Right cardiac atrium (tissue), 5 donors: Measurements from ENCODE around the gene BTBD6. TPM values are rescaled to one million over a fixed set of nuclear protein-coding genes. Genes with fewer than 3 reads are reported as not detected.
A peak's percentile ranks its signal among the peaks of the same experiment; 100 is the strongest.

Experiments
- ATAC-seq, 2 donors: fragments of 200-7000 bp; cut with Tn5 transposase; one replicate each; pipeline versions ENCODE4 v1.8.0 to v1.9.1; 2020; ENCODE audit warnings: moderate library complexity in 2 of 2, mild to moderate bottlenecking in 1 of 2
- DNase-seq, 3 donors: peaks; one replicate each; pipeline ENCODE4 v3.0.0-alpha.2; 2020
- H3K27ac ChIP-seq: one replicate; pipeline ENCODE4 v1.5.1; 2013; ENCODE audit warnings: mild to moderate bottlenecking, low read length, control low read depth, moderate library complexity
- H3K27me3 ChIP-seq: one replicate; pipeline ENCODE4 v1.6.1; 2013; ENCODE audit not compliant: control insufficient read depth, insufficient read depth
- H3K4me1 ChIP-seq: one replicate; pipeline ENCODE4 v1.6.1; 2013; ENCODE audit warnings: low read length; ENCODE audit not compliant: control insufficient read depth, insufficient read depth
- H3K4me3 ChIP-seq: one replicate; pipeline ENCODE4 v1.5.1; 2013; ENCODE audit warnings: low read length, control low read depth
- H3K9me3 ChIP-seq: one replicate; pipeline ENCODE4 v1.6.1; 2013; ENCODE audit warnings: low read length; ENCODE audit not compliant: control insufficient read depth
- WGBS: extraction: QIAGEN DNeasy Blood & Tissue Kit; methylation state at CpG from one replicate; pipeline ENCODE4 v1.1.7; 2013; 5-methylcytosine and 5-hydroxymethylcytosine counted together
- intact Hi-C, 4 donors: fragments of 100-400 bp; cut with DNase I; formaldehyde crosslinking; loops; one replicate each; pipeline versions ENCODE4 v1.11.0 to v1.14.0; 2022 to 2023
- polyA plus RNA-seq: library from polyadenylated mRNA; stranded (reverse); fragments of 200-250 nt; gene quantifications from one replicate; pipeline ENCODE4 v1.2.3, GENCODE V29; 2013
- total RNA-seq, 4 donors: library from RNA; stranded (reverse); fragmentation: NEBNext Ultra II Directional; extraction: Animal tissue kit (Norgen Biotek cat#: 25700); gene quantifications; one replicate each; pipeline ENCODE4 v1.2.1, GENCODE V29; 2021
- donor health status: healthy with polysubstance abuse.
- donor health status: DM: no; HTN: yes; CAD: no.
- donor health status: DM: no; HTN: no; CAD: no.
- donor health status: DM: no; HTN: yes; CAD: no; lungs with severe emphysema.
- donor health status: DM: yes; HTN: yes; CAD: no.

Gene BTBD6
- total and polyA plus RNA-seq, 5 donors = 28.1 to 42.2 (median 39.2) TPM

DNA sequence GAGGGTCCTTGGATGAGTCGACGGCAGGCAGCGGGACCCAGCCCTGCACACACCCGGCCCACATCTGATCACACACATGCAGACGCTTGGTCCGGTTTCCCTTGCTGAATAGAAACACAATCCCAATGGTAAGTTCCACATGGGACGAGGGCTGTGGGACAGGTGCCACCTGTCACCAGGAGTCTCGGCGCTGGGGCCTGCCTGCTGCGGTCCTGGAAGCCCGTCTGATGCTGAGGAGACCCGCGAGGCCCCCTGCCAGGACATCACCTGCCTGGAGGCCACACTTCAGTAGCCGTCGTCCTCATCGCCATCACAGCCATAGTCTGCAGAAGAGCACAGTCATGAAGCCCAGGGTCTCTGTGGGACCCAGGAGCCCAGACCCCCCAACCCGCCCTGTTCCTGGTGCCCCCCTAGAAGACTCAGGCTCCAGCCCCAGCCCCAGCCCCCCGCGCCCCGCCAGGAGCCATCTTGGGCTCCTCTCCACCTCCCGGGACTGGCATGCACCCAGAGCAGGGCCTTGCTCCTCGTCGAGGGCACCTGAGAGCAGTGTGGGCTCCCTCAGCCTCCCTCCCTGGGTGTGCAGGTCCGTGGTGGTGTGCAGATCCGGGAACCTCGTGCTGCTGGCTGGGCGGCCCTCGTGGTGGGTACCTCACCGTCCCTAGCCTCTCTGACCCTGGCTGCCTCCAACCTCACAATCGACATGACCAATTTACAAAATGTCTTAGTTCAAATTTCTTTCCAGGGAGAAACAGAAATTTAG lies 37.9 kb upstream of the BTBD6 start:
- ATAC-seq (no peak), DNase-seq (peak in 2 of 3 donors; percentile 32 to 44)
- WGBS = 93% methylated on average over 30 of the region's 30 CpGs
- Histone ChIP-seq H3K4me1 (peaks cover 2% of the 10 kb centered on the region), H3K9me3 (no peaks in the 10 kb centered on the region), H3K4me3 (no peak overlapping the region), H3K27me3 (no peaks in the 10 kb centered on the region), H3K27ac (no peak overlapping the region)
- intact Hi-C loops = no loop called here

DNA sequence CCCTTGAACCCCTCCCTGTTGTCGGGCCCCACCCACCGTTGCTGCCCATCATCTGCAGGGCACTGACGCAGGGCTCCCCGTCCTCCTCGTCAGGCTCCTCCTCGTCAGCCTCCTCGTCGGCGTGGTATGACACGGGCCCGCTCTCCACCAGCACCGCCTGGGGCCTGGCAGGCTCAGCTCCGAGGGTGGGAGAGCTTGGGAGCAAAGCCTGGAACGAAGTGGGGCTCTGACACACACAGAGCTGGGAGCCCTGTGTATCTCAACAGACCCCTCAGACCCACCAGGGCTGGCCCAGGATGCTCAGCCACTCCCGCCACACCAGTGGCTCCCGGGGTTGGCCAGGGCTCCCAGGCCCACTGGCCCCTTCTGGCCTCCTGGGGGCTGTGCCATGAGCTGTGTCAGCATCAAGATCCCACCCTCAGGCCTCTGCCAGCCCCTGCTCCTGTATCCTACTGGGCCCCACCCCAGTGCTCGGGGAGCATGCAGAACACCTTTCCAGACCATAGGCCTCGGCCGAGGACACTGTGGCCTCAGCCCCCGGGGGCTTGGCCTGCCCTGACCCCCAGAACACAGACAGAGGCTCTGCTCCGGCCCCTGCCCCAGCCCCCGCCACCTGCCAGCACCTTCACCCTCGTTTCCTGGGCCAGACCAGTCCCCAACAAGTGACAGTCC lies 37.1 kb upstream of the BTBD6 start:
- DNase-seq (peak in 1 of 3 donors; percentile 51), ATAC-seq (no peak)
- WGBS = 93% methylated on average over 23 of the region's 23 CpGs
- Histone ChIP-seq H3K27me3 (no peaks in the 10 kb centered on the region), H3K4me1 (peaks cover 2% of the 10 kb centered on the region), H3K27ac (no peak overlapping the region), H3K4me3 (no peak overlapping the region), H3K9me3 (no peaks in the 10 kb centered on the region)
- intact Hi-C loops = no loop called here

DNA sequence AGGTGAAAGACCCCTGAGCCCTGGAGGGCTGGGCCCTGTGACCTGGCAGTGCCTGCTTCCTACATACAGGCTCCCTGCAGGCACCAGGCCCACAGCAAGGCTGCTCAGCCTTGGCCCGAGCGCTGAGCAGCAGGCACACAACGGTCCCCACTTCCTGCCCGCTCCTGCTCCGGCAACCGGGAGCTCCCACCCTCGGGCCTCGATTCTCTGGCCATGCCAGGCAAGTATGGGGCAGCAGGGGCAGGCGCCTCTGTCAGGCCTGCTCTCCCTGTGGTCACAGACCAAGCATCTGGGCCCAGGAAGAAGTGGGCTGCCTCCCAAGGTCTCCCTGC lies 36.6 kb upstream of the BTBD6 start:
- 88% methylated on average over 9 of the region's 9 CpGs for WGBS
- Histone ChIP-seq H3K4me1 (peaks cover 2% of the 10 kb centered on the region), H3K4me3 (no peak overlapping the region), H3K27me3 (no peaks in the 10 kb centered on the region), H3K27ac (no peak overlapping the region), H3K9me3 (no peaks in the 10 kb centered on the region)
- DNase-seq (peak in 1 of 3 donors; percentile 21), ATAC-seq (no peak)
- intact Hi-C loops = no loop called here

DNA sequence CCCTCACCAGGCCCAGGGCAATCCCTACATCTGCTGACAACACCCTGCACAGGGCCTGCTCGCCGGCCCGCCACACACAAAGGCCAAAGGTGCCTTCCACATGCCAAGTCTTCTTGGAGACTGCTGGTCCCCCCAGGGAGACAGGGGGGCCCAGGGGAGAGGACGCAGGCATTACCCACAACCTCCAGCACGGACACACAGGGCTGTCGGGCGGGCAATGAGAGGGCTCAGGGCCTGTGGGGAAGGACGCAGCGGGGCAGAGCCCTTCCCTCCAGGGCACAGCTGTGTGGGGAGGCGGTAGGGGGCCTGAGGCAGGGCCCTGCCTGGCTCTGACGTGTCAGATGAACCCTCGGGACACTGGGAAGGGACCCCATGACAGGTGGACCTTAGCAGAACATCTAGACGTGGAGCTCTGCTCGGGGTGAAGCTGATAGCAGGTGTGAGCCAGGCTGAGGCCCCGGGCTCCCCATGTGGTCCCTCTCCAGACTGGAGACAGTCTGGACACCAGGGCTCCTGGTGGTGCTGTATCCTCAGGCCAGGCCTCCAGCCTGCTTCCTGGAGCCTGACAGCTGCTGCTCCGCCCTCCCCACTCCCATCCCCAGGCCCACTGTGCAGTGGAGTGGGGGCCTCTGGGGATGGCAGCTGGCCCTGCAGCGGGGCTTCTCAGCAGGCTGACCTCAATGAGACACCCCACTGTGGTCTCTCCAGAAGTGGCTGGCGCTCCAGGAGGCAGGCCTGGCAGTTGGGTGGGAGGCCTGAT lies 35.6 kb upstream of the BTBD6 start:
- WGBS = 90% methylated on average over 18 of the region's 18 CpGs
- Histone ChIP-seq H3K27ac (no peak overlapping the region), H3K4me3 (no peak overlapping the region), H3K27me3 (no peaks in the 10 kb centered on the region), H3K9me3 (no peaks in the 10 kb centered on the region), H3K4me1 (no peaks in the 10 kb centered on the region)
- peak in 2 of 3 donors; percentile 27 to 36 for DNase-seq
- intact Hi-C loops = no loop called here
- no peak for ATAC-seq

DNA sequence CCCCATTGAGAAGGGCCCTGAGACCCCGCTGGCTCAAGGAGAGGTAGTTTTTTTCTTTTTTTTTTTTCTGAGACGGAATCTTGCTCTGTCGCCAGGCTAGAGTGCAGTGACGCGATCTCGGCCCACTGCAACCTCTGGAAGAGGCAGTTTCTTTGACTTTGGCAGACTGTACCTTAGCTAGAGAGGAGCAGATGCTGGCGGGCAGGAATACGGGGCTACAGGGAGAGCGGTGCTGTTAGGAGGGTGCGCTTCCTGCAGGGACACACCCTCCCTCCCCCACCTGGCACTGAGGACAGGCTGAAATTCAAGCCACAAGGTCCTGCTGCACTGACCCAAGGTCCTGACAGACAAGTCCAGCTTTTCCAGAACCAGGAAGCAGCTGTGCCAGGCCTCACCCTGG lies 35.0 kb upstream of the BTBD6 start:
- Histone ChIP-seq H3K4me3 (no peak overlapping the region), H3K4me1 (no peaks in the 10 kb centered on the region), H3K27ac (no peak overlapping the region), H3K9me3 (no peaks in the 10 kb centered on the region), H3K27me3 (no peaks in the 10 kb centered on the region)
- DNase-seq (peak in 1 of 3 donors; percentile 13), ATAC-seq (no peak)
- intact Hi-C loops = no loop called here
- WGBS = 86% methylated on average over 10 of the region's 10 CpGs

DNA sequence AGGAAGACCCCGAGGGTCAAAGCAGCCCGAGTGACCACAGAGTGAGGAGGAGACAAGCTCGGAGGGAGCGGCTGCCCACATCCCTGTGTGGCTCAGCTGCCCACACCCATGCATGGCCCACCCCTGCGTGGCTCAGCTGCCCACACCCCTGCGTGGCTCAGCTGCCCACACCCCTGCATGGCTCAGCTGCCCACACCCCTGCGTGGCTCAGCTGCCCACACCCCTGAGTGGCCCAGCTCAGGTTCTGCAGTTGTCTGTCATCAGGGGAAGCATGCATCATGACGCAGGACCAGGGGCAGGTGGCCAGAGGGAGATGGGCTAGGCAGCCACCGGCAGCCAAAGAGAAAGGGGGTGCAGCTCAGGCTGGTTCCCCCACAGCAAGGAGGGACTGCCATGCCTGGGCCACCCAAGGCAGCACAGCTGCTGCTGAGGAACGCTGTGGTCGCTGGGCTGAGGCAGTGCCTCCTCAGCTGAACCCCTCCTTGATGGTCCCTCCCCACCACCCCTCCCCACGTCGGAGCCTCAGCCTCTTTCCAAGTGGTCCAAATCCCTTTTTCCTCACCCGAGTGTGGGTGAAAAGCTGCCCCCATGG lies 33.9 kb upstream of the BTBD6 start:
- WGBS = 91% methylated on average over 14 of the region's 14 CpGs
- Histone ChIP-seq H3K9me3 (no peaks in the 10 kb centered on the region), H3K4me3 (no peak overlapping the region), H3K27me3 (no peaks in the 10 kb centered on the region), H3K4me1 (no peaks in the 10 kb centered on the region), H3K27ac (no peak overlapping the region)
- ATAC-seq (no peak), DNase-seq (peak in 1 of 3 donors; percentile 40)
- intact Hi-C loops = no loop called here

DNA sequence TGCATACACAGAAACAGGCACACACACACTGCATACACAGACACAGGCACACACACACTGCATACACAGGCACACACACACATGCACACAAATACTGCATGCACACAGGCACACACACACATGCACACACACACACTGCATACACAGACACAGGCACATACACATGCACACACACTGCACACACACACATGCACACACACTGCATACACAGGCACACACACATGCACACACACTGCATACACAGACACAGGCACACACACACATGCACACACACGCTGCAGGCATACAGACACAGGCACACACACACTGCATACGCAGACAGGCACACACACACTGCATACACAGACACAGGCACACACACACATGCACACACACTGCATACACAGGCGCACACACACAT lies 32.7 kb upstream of the BTBD6 start:
- H3K4me1 ChIP-seq = no peaks in the 10 kb centered on the region
- intact Hi-C loops = no loop called here

DNA sequence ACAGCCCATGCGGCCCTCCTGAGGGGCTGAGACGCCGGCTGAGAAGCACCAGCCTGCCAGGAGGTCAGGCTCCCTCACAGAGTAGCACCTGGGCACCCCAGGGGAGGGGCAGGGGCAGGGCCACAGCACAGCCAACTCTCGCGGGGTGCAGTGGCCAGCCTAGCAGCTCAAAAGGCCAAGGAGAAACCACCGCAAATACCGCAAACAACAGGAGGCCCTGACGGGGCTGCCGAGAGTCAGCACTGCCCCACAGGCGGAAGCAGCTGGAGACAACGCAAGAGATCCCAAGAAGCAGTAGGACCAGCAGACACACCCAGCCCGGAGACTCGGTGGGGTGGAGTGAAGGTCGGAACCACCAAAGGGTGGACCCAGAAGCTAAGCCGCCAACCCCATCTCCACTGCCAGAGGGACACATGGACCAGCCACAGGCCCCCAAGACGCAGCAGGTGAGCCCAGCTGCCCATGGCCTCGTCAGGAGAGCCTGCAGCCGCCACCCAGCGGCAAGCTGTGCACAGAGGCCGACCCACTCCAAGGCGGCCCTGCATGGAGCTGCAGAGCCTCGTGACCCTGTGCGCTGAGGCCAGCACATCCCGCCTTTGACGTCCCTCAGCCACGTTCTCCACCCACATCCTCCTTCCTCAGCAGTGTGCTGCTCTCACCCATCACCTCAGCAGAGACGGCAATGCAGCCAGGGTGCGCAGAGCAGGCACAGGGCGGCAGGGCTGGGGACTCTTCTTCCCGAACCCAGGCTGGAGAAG lies 31.7 kb upstream of the BTBD6 start:
- 92% methylated on average over 30 of the region's 30 CpGs for WGBS
- H3K27ac ChIP-seq = no peak overlapping the region
- no peaks in the 10 kb centered on the region for H3K9me3 ChIP-seq
- intact Hi-C loops = no loop called here
- DNase-seq = no peak
- H3K27me3 ChIP-seq = no peaks in the 10 kb centered on the region
- no peak overlapping the region for H3K4me3 ChIP-seq
- H3K4me1 ChIP-seq = no peaks in the 10 kb centered on the region
- no peak for ATAC-seq

More for the DNA sequence above, 32.7 kb upstream of the BTBD6 start:
- Histone ChIP-seq H3K9me3 (no peaks in the 10 kb centered on the region), H3K4me3 (no peak overlapping the region), H3K27ac (no peak overlapping the region), H3K27me3 (no peaks in the 10 kb centered on the region)
- ATAC-seq (no peak), DNase-seq (no peak)
- 98% methylated on average over 3 of the region's 3 CpGs for WGBS

DNA sequence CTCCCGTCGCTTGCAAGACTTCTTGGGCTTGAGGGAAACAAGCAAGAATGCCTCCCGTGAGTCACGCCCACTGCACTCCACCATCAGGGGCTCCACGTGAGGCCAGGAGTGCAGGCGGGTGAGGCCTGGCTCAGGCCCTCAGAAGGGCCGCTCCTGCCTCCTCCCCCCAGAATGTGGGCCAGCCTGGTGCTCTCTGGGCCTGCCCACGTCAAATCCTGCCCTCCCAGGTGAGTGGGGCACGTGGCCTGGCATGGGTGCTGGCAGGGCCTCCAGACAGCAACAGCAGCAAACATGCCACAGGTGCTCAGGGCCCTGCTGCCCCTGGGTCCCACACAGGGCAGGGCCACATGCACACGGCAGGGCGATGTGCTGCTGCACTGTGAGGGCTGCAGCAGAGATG lies 30.6 kb upstream of the BTBD6 start:
- Histone ChIP-seq H3K4me1 (no peaks in the 10 kb centered on the region), H3K9me3 (no peaks in the 10 kb centered on the region), H3K27ac (no peak overlapping the region), H3K27me3 (no peaks in the 10 kb centered on the region), H3K4me3 (no peak overlapping the region)
- 92% methylated on average over 11 of the region's 11 CpGs for WGBS
- ATAC-seq (no peak), DNase-seq (no peak)
- intact Hi-C loops = no loop called here

DNA sequence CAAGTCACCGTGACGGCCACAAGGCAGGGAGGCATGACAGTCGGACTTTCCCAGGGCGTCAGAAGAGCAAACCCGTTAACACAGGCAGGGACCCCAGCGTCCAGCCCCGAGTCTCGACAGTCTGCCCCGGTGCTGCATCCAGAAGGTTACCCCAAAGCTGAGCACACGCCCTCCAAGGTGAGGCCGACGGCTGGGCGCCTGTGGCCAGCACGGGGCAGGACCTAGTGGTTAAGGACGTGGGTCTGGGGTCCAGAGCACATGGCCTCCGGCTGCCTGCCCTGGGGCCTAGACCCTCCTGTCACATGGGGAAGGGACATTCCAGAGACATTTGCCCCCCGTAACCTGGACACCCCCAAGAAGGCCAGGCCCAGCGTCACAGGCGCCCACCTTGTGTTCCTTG lies 29.7 kb upstream of the BTBD6 start:
- Histone ChIP-seq H3K27ac (no peak overlapping the region), H3K4me3 (no peak overlapping the region), H3K4me1 (no peaks in the 10 kb centered on the region), H3K27me3 (no peaks in the 10 kb centered on the region), H3K9me3 (no peaks in the 10 kb centered on the region)
- DNase-seq (no peak), ATAC-seq (no peak)
- WGBS = 94% methylated on average over 19 of the region's 19 CpGs
- intact Hi-C loops = no loop called here
